Brain microvascular endothelial cell (primary cell): ENCODE measurements around the gene C10orf71.

Experiments used
- DNase-seq: peaks from one replicate; pipeline ENCODE4 v3.0.0-alpha.2; 2020
- H3K27ac ChIP-seq: fragments of 250-450 bp; sonication (Bioruptor Pico); 2 replicates; pipeline ENCODE4 v1.5.1; 2020; ENCODE audit warnings: mild to moderate bottlenecking, moderate library complexity
- H3K27me3 ChIP-seq: fragments of 250-450 bp; sonication (Bioruptor Pico); replicated peaks from 2 replicates; pipeline ENCODE4 v1.5.1; 2020; ENCODE audit warnings: mild to moderate bottlenecking
- H3K36me3 ChIP-seq: fragments of 250-450 bp; sonication (Bioruptor Pico); replicated peaks from 2 replicates; pipeline ENCODE4 v1.5.1; 2020; ENCODE audit warnings: mild to moderate bottlenecking
- H3K4me3 ChIP-seq: 2 replicates; pipeline ENCODE4 v1.5.1; 2011; ENCODE audit warnings: low read depth, mild to moderate bottlenecking, control low read depth, low read length, moderate library complexity
- CTCF ChIP-seq: IDR thresholded peaks from 2 replicates; pipeline ENCODE4 v1.5.1; 2011; ENCODE audit warnings: low read depth, mild to moderate bottlenecking, moderate library complexity, low read length, control low read depth, inconsistent platforms; ENCODE audit errors: missing control alignments
- in situ Hi-C: cut with HindIII; loops from 2 replicates; pipeline ENCODE4 v1.10.0; 2017; ENCODE audit warnings: low sequenced_read_pairs, low pct_ligation_motif_present

C10orf71 gene

GRCh38 chr10:49348593-49348992, 49.6 kb downstream of the C10orf71 start:
- in situ Hi-C loops: no loop called here
- TF ChIP-seq CTCF: no peak
- Histone ChIP-seq H3K36me3 (no peaks in the 10 kb centered on the region), H3K27me3 (no peaks in the 10 kb centered on the region), H3K27ac (no peak overlapping the region), H3K4me3 (no peak overlapping the region)
- no peak for DNase-seq

- Histone ChIP-seq H3K27me3 (no peaks in the 10 kb centered on the region), H3K4me3 (no peak overlapping the region), H3K36me3 (no peaks in the 10 kb centered on the region), H3K27ac (no peak overlapping the region)
- in situ Hi-C loops: no loop called here
- no peak for TF ChIP-seq CTCF
- no peak for DNase-seq
Measured at GRCh38 chr10:49349390-49349789, 50.4 kb downstream of the C10orf71 start.

GRCh38 chr10:49350138-49350537, 51.2 kb downstream of the C10orf71 start:
- Histone ChIP-seq H3K27ac (no peak overlapping the region), H3K36me3 (no peaks in the 10 kb centered on the region), H3K27me3 (no peaks in the 10 kb centered on the region), H3K4me3 (no peak overlapping the region)
- in situ Hi-C loops: no loop called here
- no peak for TF ChIP-seq CTCF
- no peak for DNase-seq

- DNase-seq: no peak
- Histone ChIP-seq H3K36me3 (no peaks in the 10 kb centered on the region), H3K27me3 (no peaks in the 10 kb centered on the region), H3K27ac (no peak overlapping the region), H3K4me3 (no peak overlapping the region)
- TF ChIP-seq CTCF: no peak
- in situ Hi-C loops: no loop called here
Measured at GRCh38 chr10:49350846-49351532, 52.0 kb downstream of the C10orf71 start.

- Histone ChIP-seq H3K4me3 (no peak overlapping the region), H3K36me3 (no peaks in the 10 kb centered on the region), H3K27ac (no peak overlapping the region), H3K27me3 (no peaks in the 10 kb centered on the region)
- TF ChIP-seq CTCF: no peak
- no peak for DNase-seq
- in situ Hi-C loops: no loop called here
Measured at GRCh38 chr10:49351669-49352068, 52.7 kb downstream of the C10orf71 start.

- DNase-seq: no peak
- in situ Hi-C loops: no loop called here
- H3K36me3 ChIP-seq: no peaks in the 10 kb centered on the region
- no peaks in the 10 kb centered on the region for H3K27me3 ChIP-seq
- no peak overlapping the region for H3K4me3 ChIP-seq
- H3K27ac ChIP-seq: no peak overlapping the region
- no peak for TF ChIP-seq CTCF
Measured at GRCh38 chr10:49352323-49352722, 53.4 kb downstream of the C10orf71 start.
